ENCODE measurements around the gene RNASE11. TPM values are rescaled to one million over a fixed set of nuclear protein-coding genes. Genes with fewer than 3 reads are reported as not detected.

RNASE11 gene
- total RNA-seq, result not detected in 2 replicates
- long read RNA-seq, result 0 reads

DNA sequence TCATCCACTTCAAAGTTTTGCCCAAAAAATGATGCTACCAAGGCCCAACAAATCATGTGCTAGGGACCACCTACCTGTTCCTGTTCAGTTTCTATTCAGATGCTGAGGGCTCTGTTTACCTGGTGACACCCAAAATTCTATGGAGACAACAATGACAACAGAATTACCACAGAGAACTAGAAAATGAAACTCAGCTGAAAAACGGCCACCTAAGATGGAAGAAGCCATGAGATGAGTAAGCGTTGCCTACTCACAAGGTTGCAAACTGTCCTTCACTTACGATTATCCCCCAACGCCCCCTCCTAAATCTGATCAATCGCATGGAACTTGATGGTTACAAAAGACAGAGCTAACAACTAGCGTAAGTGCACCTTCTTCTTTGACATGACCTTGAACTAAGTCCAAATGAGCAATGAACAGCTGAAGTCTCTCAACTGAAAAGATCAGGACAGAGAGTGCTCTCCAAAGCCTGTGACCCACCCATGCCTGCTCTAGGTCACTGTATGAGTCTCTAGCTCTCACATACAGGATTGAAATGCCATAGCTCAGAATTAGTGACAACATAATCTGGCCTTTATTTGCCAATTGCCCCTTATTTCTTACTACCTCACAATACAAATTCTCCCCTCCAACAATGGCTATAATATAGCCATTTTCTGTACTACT, at the start of gene RNASE11:
Gene RNASE11 (minus strand): TSS at position 513 of the 666 bp plus-strand sequence.
- Mint-ChIP-seq H3K36me3 (ENCODE audit: unreplicated experiment) (no peaks in the 10 kb centered on the region), H3K27ac (ENCODE audit: unreplicated experiment) (no peak within 1 kb of the TSS), H3K4me1 (ENCODE audit: unreplicated experiment) (no peaks in the 10 kb centered on the region), H3K27me3 (ENCODE audit: unreplicated experiment) (peaks cover 21% of the 10 kb centered on the region), H3K4me3 (ENCODE audit: unreplicated experiment) (no peak within 1 kb of the TSS), H3K9me3 (ENCODE audit: unreplicated experiment) (no peaks in the 10 kb centered on the region)
- DNase-seq (ENCODE audit: extremely low spot score, unreplicated experiment), result no peak
- TF ChIP-seq, protein P1, sequence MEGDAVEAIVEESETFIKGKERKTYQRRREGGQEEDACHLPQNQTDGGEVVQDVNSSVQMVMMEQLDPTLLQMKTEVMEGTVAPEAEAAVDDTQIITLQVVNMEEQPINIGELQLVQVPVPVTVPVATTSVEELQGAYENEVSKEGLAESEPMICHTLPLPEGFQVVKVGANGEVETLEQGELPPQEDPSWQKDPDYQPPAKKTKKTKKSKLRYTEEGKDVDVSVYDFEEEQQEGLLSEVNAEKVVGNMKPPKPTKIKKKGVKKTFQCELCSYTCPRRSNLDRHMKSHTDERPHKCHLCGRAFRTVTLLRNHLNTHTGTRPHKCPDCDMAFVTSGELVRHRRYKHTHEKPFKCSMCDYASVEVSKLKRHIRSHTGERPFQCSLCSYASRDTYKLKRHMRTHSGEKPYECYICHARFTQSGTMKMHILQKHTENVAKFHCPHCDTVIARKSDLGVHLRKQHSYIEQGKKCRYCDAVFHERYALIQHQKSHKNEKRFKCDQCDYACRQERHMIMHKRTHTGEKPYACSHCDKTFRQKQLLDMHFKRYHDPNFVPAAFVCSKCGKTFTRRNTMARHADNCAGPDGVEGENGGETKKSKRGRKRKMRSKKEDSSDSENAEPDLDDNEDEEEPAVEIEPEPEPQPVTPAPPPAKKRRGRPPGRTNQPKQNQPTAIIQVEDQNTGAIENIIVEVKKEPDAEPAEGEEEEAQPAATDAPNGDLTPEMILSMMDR (IDR thresholded peaks at IDR 0.05), result no peak

DNA sequence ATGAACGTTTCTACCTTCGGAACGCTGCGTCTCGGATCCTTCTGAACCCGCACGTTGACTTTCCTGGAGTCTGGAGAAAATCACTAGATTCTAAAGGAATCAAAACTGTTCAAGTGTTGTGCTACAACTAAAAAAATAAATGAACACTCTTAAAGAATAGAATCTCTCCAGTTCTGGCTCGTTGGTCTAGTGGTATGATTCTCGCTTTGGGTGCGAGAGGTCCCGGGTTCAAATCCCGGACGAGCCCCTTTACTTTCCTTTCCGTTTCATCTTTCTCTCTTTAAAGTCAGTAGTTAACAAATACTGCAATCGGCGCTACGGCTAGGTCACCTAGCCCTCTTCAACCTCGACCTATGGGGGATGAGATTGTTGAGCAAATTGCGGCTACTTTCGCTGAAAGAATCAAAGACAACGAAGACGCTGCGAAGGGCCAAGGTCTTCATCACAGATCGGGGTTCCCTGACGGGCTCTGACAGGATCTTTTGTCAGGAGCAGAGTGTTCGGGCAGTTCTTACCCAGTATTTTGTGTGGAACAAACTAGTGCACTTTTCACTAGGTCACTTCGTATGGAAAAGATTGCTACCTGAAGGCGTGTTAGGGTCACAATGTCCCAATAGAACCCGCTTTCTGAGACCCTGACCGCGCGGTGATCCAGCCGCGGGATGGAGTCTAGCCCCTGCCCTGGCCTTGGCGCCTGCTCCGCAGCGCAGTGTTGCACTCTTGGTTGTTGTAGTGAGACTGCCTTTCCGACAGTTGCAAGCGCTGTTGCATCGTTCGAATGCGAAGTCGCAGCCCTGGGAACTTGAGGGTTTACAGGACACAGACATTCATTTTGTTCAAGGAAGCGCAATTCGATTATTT, 45.3 kb upstream of the RNASE11 start:
- peaks cover 32% of the 10 kb centered on the region for H3K4me1 Mint-ChIP-seq (ENCODE audit: unreplicated experiment)
- peaks cover 2% of the 10 kb centered on the region for H3K36me3 Mint-ChIP-seq (ENCODE audit: unreplicated experiment)
- H3K4me3 Mint-ChIP-seq (ENCODE audit: unreplicated experiment), result peak overlapping the region; percentile 65
- DNase-seq (ENCODE audit: extremely low spot score, unreplicated experiment), result no peak
- peak overlapping the region; percentile 13 for H3K27ac Mint-ChIP-seq (ENCODE audit: unreplicated experiment)
- no peaks in the 10 kb centered on the region for H3K9me3 Mint-ChIP-seq (ENCODE audit: unreplicated experiment)
- peaks cover 56% of the 10 kb centered on the region for H3K27me3 Mint-ChIP-seq (ENCODE audit: unreplicated experiment)
- TF ChIP-seq, protein P1 (IDR thresholded peaks at IDR 0.05), result no peak

GRCh38 chr14:20632448-20632830, 44.6 kb upstream of the RNASE11 start:
- Mint-ChIP-seq H3K27ac (ENCODE audit: unreplicated experiment) (peak overlapping the region; percentile 13), H3K36me3 (ENCODE audit: unreplicated experiment) (peaks cover 2% of the 10 kb centered on the region), H3K9me3 (ENCODE audit: unreplicated experiment) (no peaks in the 10 kb centered on the region), H3K4me3 (ENCODE audit: unreplicated experiment) (peak overlapping the region; percentile 65), H3K4me1 (ENCODE audit: unreplicated experiment) (peaks cover 36% of the 10 kb centered on the region), H3K27me3 (ENCODE audit: unreplicated experiment) (peaks cover 60% of the 10 kb centered on the region)
- TF ChIP-seq, protein P1 (IDR thresholded peaks at IDR 0.05), result no peak
- no peak for DNase-seq (ENCODE audit: extremely low spot score, unreplicated experiment)

DNA sequence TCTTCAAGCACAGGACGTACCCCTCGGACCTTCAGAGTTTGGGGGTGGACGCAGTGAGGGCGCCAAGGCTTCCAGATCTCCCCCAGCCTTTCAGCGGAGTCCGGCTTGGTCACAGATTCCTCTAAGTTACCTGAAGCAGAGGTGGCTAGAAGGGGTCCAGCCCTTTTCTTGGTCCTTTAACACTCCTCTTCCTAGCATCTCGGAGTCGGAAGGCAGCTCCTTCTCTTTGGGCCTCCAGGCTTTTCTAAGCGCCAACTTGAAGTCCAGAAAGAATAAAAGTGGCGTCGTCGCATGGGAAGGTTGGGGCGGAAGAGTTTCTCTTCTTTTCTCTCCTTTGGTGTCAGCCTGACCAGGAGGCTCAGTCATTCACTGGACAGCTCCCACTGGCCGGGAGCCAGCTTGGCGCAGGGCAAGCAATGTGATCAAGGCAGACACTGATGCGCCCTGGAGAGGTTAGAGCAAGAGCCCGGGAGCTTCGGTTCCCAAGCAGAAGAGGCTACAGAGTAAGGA, 44.1 kb upstream of the RNASE11 start:
- Mint-ChIP-seq H3K9me3 (ENCODE audit: unreplicated experiment) (no peaks in the 10 kb centered on the region), H3K4me1 (ENCODE audit: unreplicated experiment) (peaks cover 37% of the 10 kb centered on the region), H3K36me3 (ENCODE audit: unreplicated experiment) (peaks cover 2% of the 10 kb centered on the region), H3K27ac (ENCODE audit: unreplicated experiment) (no peak overlapping the region), H3K4me3 (ENCODE audit: unreplicated experiment) (peak overlapping the region; percentile 67), H3K27me3 (ENCODE audit: unreplicated experiment) (peaks cover 65% of the 10 kb centered on the region)
- no peak for DNase-seq (ENCODE audit: extremely low spot score, unreplicated experiment)
- TF ChIP-seq, protein P1 (IDR thresholded peaks at IDR 0.05), result no peak
